Omental fat pad (tissue), 4 donors: Measurements from ENCODE around the gene PPAN. TPM values are rescaled to one million over a fixed set of nuclear protein-coding genes. Genes with fewer than 3 reads are reported as not detected.

ENCODE experiments used
- ATAC-seq: fragments of 150-250 bp; one replicate; pipeline ENCODE4 v1.9.1; 2016; ENCODE audit warnings: mild to moderate bottlenecking, moderate library complexity; ENCODE audit not compliant: low FRiP score
- DNase-seq: peaks from one replicate; pipeline ENCODE4 v3.0.0-alpha.2; 2019; ENCODE audit warnings: low spot score
- total RNA-seq, 4 donors: library from RNA; depleted of rRNA; stranded (reverse); fragments of >200 nt; gene quantifications; one replicate each; pipeline ENCODE4 v1.1.0, GENCODE V29; 2016
- TF ChIP-seq, protein P1 (sequence below), 3 donors: fragments of 450-650 bp; IDR thresholded peaks; one replicate each; pipeline ENCODE4 v1.5.1; 2016 to 2017; ENCODE audit warnings: antibody characterized with exemption in 3 of 3, mild to moderate bottlenecking in 3 of 3, moderate library complexity in 2 of 3

Gene PPAN
- total RNA-seq, 4 donors from 2014 or later: 25.0 to 79.7 (median 32.0) TPM

DNA sequence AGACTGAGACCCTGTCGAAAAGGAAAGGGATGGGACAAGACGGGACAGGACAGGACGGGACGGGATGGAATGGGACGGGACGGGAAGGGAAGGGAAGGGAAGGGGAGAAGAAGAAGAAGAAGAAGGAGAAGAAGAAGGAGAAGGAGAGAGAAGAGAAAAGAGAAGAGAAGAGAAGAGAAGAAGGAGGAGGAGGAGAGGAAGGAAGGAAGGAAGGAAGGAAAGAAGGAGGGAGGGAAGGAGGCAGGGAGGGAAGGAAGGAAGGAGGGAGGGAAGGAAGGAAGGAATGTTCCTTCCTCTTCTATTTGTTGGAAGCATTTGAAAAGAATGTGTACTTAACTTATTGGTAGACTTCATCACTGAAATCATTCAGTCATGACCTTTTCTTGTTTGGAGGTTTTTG lies 29.6 kb upstream of the PPAN start:
- TF ChIP-seq, protein P1, sequence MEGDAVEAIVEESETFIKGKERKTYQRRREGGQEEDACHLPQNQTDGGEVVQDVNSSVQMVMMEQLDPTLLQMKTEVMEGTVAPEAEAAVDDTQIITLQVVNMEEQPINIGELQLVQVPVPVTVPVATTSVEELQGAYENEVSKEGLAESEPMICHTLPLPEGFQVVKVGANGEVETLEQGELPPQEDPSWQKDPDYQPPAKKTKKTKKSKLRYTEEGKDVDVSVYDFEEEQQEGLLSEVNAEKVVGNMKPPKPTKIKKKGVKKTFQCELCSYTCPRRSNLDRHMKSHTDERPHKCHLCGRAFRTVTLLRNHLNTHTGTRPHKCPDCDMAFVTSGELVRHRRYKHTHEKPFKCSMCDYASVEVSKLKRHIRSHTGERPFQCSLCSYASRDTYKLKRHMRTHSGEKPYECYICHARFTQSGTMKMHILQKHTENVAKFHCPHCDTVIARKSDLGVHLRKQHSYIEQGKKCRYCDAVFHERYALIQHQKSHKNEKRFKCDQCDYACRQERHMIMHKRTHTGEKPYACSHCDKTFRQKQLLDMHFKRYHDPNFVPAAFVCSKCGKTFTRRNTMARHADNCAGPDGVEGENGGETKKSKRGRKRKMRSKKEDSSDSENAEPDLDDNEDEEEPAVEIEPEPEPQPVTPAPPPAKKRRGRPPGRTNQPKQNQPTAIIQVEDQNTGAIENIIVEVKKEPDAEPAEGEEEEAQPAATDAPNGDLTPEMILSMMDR (IDR thresholded peaks at IDR 0.05): no peak
- DNase-seq: no peak
- no peak for ATAC-seq

DNA sequence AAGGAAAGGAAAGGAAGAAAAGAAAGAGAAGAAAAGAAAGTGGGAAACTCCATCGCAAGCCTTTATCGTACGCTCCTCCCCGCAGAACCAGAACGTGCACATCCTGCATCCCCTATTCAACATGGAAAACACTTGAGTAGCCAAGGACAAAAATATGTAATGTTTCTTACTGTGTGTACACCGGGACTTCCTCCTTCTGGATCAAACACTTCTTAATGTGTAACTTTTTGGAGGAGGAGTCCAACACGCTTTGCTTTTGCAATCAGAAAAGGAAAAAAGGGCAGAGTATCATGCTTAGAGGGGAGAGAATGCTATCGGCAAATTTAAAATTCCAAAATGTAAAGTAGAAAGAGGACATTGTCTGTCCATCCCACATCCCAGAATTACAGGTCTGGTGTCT lies 27.8 kb upstream of the PPAN start:
- ATAC-seq (no peak), DNase-seq (no peak)
- TF ChIP-seq, protein P1 (IDR thresholded peaks at IDR 0.05): no peak

DNA sequence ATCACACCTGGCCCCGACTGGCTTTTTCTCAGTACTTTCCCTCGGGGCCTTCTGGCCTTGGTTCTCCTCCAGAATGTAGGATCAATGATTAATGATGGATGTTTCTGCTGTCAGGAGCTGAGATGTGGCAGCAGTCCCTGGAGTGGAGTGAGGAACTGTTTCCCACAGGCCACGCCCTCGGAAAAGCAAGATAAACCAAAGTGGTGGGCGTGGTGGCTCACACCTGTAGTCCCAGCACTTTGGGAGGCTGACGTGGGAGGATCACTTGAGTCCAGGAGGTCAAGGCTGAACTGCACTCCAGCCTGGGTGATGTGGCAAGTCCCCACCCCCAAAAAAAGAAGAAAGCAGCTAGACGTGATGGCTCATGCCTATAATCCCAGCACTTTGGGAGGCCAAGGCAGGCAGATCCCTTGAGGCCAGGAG lies 27.1 kb upstream of the PPAN start:
- TF ChIP-seq, protein P1 (IDR thresholded peaks at IDR 0.05): no peak
- DNase-seq (no peak), ATAC-seq (no peak)

DNA sequence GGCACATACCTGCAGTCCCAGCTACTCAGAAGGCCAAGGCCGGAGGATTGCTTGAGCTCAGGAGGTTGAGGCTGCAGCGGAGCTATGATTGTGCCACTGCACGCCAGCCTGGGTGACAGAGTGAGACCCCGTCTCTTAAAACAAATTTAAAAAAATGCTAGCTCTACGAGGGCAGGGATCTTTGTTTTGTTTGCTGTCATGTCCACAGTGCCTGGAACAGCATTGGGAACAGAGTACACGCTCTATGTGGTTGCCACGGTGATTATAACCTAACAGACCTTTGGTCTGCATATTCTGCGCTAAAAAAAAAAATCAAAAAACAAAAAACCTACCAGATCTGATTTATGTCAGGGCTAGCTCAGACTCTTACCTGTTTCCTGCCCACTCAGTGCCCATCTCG lies 22.3 kb upstream of the PPAN start:
- TF ChIP-seq, protein P1 (IDR thresholded peaks at IDR 0.05): no peak
- DNase-seq: no peak
- no peak for ATAC-seq

DNA sequence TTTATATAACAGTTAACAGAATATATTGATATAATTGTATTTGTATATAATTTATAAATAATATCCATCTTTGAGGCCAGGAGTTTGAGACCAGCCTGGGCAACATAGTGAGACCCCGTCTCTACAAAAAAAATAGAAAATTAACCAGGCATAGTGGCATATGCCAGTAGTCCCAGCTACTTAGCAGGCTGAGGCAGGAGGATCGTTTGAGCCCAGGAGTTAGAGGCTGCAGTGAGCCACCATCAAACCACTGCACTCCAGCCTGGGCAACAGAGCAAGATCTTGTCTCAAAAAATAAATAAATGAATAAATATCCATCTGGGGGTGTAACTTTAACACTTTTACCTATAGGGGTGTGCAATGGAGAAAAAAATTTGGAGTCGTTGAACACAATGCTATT lies 21.4 kb upstream of the PPAN start:
- TF ChIP-seq, protein P1 (IDR thresholded peaks at IDR 0.05): no peak
- DNase-seq: no peak
- ATAC-seq: no peak

DNA sequence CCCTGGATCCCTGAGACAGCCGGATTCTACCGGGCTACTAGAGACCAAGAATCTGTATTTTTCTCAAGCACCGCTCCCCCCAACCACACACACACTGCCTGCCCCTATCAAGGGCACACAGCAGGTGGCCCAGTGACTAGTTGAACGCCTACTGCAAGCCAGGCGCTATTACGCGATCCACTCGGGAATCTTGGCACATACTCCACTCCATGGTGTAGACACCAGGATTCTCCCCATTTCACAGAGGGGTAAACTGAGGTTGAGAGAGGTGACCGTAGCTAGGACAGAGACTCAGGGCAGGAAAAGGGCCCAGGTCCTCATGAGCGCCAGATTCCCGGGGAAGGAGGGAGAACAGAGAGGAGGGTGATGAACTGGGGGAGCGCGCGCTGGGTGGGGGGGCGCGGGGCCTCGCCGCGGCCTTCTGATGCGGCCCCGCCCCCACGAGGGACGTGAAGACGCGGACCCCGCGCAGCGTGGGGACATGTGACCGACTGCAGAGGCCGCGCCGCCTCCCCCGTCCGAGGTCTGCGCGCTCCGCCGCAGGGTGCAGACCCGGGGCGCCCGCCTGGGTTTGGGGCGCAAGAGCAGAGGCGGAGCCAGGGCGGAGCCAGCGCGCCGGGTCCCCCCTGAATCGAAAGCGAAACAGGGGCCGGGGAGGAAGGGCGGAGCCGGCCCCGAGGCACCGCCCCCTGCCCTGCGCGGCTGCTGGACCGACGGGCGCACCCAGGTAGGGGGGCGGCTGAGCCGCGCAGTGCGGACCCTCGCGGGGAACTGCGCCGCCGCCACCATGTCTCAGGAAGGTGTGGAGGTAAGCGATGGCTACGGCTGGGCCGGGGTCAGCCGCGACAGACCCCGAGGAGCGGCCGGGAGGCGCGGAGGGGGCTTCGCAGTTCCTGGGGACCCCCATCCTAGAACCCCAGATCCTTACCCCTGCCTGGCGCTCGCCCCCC lies 20.2 kb upstream of the PPAN start, which contains the start of gene SHFL:
SHFL (plus strand) TSS at position 677 of the 950 bp plus-strand sequence; CDS start at position 788, 111 bp downstream.
- DNase-seq (no peak), ATAC-seq (peak; percentile 87)
- TF ChIP-seq, protein P1 (IDR thresholded peaks at IDR 0.05): no peak
